SK-N-SH (cell line): ENCODE results near the gene MAPKBP1. TPM values are rescaled to one million over a fixed set of nuclear protein-coding genes. Genes with fewer than 3 reads are reported as not detected.

ENCODE experiments used
- CTCF ChIA-PET: fragments of 300-600, 350-600 bp; formaldehyde crosslinking; extraction: SDS; loops from one replicate; lab custom pipeline; 2021; lab: Yijun Ruan, JAX
- POLR2A ChIA-PET: fragments of 350-600 bp; sonication (Branson Sonifier 250); formaldehyde crosslinking; extraction: SDS; loops from one replicate; lab custom pipeline; 2020; ENCODE audit warnings: antibody characterized with exemption, inconsistent platforms; lab: Yijun Ruan, JAX
- DNase-seq: peaks from one replicate; pipeline ENCODE4 v3.0.0; 2012
- H2AFZ ChIP-seq: fragments of 200-600 bp; sonication (generic); 2 replicates; pipeline ENCODE4 v1.8.1; 2016; ENCODE audit warnings: antibody characterized with exemption, mild to moderate bottlenecking, low read depth
- H3F3A ChIP-seq: fragments of 200-600 bp; sonication (generic); replicated peaks from 2 replicates; pipeline ENCODE3; 2016; ENCODE audit warnings: antibody characterized with exemption, mild to moderate bottlenecking; ENCODE audit not compliant: insufficient read depth
- H3K27ac ChIP-seq, 2 experiments: fragments of 200-500 bp in 1 of 2; fragments of 200-600 bp in 1 of 2; sonication (Bioruptor generic) in 1 of 2; sonication (generic), shearing (Covaris generic) in 1 of 2; 2 replicates each; pipeline versions ENCODE4 v1.5.1 to v1.6.1; 2014 to 2016; ENCODE audit warnings: low read depth in 2 of 2, inconsistent platforms in 1 of 2, low read length in 1 of 2, mild to moderate bottlenecking in 1 of 2, mixed read lengths in 1 of 2
- H3K27me3 ChIP-seq: fragments of 200-600 bp; sonication (generic), shearing (Covaris generic); 2 replicates; pipeline ENCODE4 v1.6.1; 2016; ENCODE audit warnings: mixed run types; ENCODE audit not compliant: insufficient read depth
- H3K36me3 ChIP-seq, 2 experiments: fragments of 200-500 bp in 1 of 2; fragments of 200-600 bp in 1 of 2; sonication (Bioruptor generic) in 1 of 2; sonication (generic) in 1 of 2; replicated peaks in 1 of 2; 2 replicates each; pipeline versions ENCODE3 to v1.5.1; 2014 to 2016; ENCODE audit warnings: low read length in 1 of 2, mild to moderate bottlenecking in 1 of 2; ENCODE audit not compliant: insufficient read depth in 2 of 2, control insufficient read depth in 1 of 2
- H3K4me1 ChIP-seq, 2 experiments: fragments of 200-500 bp in 1 of 2; fragments of 200-600 bp in 1 of 2; sonication (Bioruptor generic) in 1 of 2; sonication (generic), shearing (Covaris generic) in 1 of 2; 2 replicates each; pipeline versions ENCODE4 v1.5.1 to v1.6.1; 2014 to 2016; ENCODE audit warnings: low read depth in 1 of 2, low read length in 1 of 2, mixed run types in 1 of 2; ENCODE audit not compliant: insufficient read depth in 2 of 2, control insufficient read depth in 1 of 2
- H3K4me2 ChIP-seq: fragments of 200-600 bp; sonication (generic), shearing (Covaris generic); 2 replicates; pipeline ENCODE4 v1.6.1; 2017; ENCODE audit warnings: mixed run types
- H3K4me3 ChIP-seq, 2 experiments: fragments of 200-500 bp in 1 of 2; fragments of 200-600 bp in 1 of 2; sonication (Bioruptor generic) in 1 of 2; sonication (generic), shearing (Covaris generic) in 1 of 2; 2 replicates each; pipeline versions ENCODE4 v1.5.1 to v1.8.1; 2014 to 2016; ENCODE audit warnings: low read depth in 2 of 2, inconsistent platforms in 1 of 2, low read length in 1 of 2, mild to moderate bottlenecking in 1 of 2, mixed read lengths in 1 of 2, moderate library complexity in 1 of 2
- H3K79me2 ChIP-seq: fragments of 200-600 bp; sonication (generic); 2 replicates; pipeline ENCODE4 v1.8.1; 2017; ENCODE audit warnings: mild to moderate bottlenecking; ENCODE audit not compliant: insufficient read depth
- H3K9ac ChIP-seq: fragments of 200-600 bp; sonication (generic); 2 replicates; pipeline ENCODE4 v1.6.1; 2017; ENCODE audit warnings: mixed run types
- H3K9me2 ChIP-seq: fragments of 200-600 bp; sonication (generic); 2 replicates; pipeline ENCODE4 v1.6.1; 2017; ENCODE audit warnings: mixed run types
- H3K9me3 ChIP-seq: fragments of 200-600 bp; sonication (generic); 2 replicates; pipeline ENCODE4 v1.6.1; 2017; ENCODE audit warnings: mixed run types, mild to moderate bottlenecking, moderate library complexity
- H4K20me1 ChIP-seq: fragments of 200-600 bp; sonication (generic); 2 replicates; pipeline ENCODE4 v1.6.1; 2017; ENCODE audit warnings: mild to moderate bottlenecking, mixed run types; ENCODE audit not compliant: insufficient read depth
- CHD2 ChIP-seq: fragments of 150-350 bp; IDR thresholded peaks from 2 replicates; pipeline ENCODE4 v1.6.1; 2018; ENCODE audit warnings: low read length; ENCODE audit not compliant: partially characterized antibody
- ELF1 ChIP-seq: IDR thresholded peaks from 2 replicates; pipeline ENCODE4 v1.4.0; 2012
- GABPA ChIP-seq: IDR thresholded peaks from 2 replicates; pipeline ENCODE4 v1.4.0; 2012; ENCODE audit warnings: low read depth, mild to moderate bottlenecking
- IRF3 ChIP-seq: fragments of 150-350 bp; IDR thresholded peaks from 2 replicates; pipeline ENCODE4 v1.6.1; 2016; ENCODE audit warnings: mild to moderate bottlenecking, low read depth, low read length
- MEF2A ChIP-seq: IDR thresholded peaks from 2 replicates; pipeline ENCODE4 v1.4.0; 2012; ENCODE audit warnings: low read depth, borderline replicate concordance
- POLR2AphosphoS5 ChIP-seq: IDR thresholded peaks from 2 replicates; pipeline ENCODE4 v1.6.1; 2012; ENCODE audit warnings: low read depth, low read length
- RAD21 ChIP-seq: IDR thresholded peaks from 2 replicates; pipeline ENCODE4 v1.6.1; 2012; ENCODE audit warnings: mild to moderate bottlenecking, low read length
- RXRA ChIP-seq: IDR thresholded peaks from 2 replicates; pipeline ENCODE4 v1.4.0; 2012; ENCODE audit warnings: low read depth, mild to moderate bottlenecking, borderline replicate concordance
- SIN3A ChIP-seq: IDR thresholded peaks from 2 replicates; pipeline ENCODE4 v1.6.1; 2012; ENCODE audit warnings: low read depth, mild to moderate bottlenecking, low read length, moderate library complexity, borderline replicate concordance
- SMC3 ChIP-seq: IDR thresholded peaks from 2 replicates; pipeline ENCODE4 v1.6.1; 2012; ENCODE audit warnings: low read depth, low read length, improper control_type of control experiment
- TAF1 ChIP-seq: IDR thresholded peaks from 2 replicates; pipeline ENCODE4 v1.6.1; 2012; ENCODE audit warnings: low read depth, mild to moderate bottlenecking, low read length, moderate library complexity, borderline replicate concordance
- TEAD4 ChIP-seq: IDR thresholded peaks from 2 replicates; pipeline ENCODE4 v1.4.0; 2012; ENCODE audit warnings: mild to moderate bottlenecking, borderline replicate concordance; ENCODE audit not compliant: insufficient read depth
- YY1 ChIP-seq: IDR thresholded peaks from 2 replicates; pipeline ENCODE4 v1.4.0; 2012; ENCODE audit warnings: low read depth, mild to moderate bottlenecking
- WGBS: methylation state at CpG from one replicate; pipeline ENCODE4 v1.1.6; 2017; ENCODE audit warnings: low lambda C conversion rate; 5-methylcytosine and 5-hydroxymethylcytosine counted together
- polyA plus RNA-seq, 3 experiments: library from polyadenylated mRNA; depleted of rRNA; stranded (reverse); fragments of >200 nt; gene quantifications; 2 replicates each; pipeline ENCODE4 v1.2.3, GENCODE V29; 2012
- TF ChIP-seq, protein P1 (sequence below): fragments of 200-600 bp; sonication (generic); IDR thresholded peaks from 2 replicates; pipeline ENCODE4 v1.6.1; 2017; ENCODE audit warnings: antibody characterized with exemption, mild to moderate bottlenecking, moderate library complexity
- TF ChIP-seq, protein P2 (sequence below): IDR thresholded peaks from 2 replicates; pipeline ENCODE4; 2012

The MAPKBP1 gene
- polyA plus RNA-seq, 1 of the 3 experiments (the other 2 are of a cell fraction), result 5.2 TPM

GRCh38 chr15:41871175-41871905 lies 97.1 kb downstream of the MAPKBP1 start:
- no peaks in the 10 kb centered on the region for H3K9me3 ChIP-seq
- TF ChIP-seq RAD21, result no peak
- TF ChIP-seq POLR2AphosphoS5, result no peak
- TF ChIP-seq YY1, result no peak
- TF ChIP-seq TEAD4, result no peak
- TF ChIP-seq SIN3A, result no peak
- no peak for TF ChIP-seq SMC3
- TF ChIP-seq IRF3, result no peak
- no peak for TF ChIP-seq TAF1
- no peak for TF ChIP-seq CHD2
- TF ChIP-seq, protein P1, sequence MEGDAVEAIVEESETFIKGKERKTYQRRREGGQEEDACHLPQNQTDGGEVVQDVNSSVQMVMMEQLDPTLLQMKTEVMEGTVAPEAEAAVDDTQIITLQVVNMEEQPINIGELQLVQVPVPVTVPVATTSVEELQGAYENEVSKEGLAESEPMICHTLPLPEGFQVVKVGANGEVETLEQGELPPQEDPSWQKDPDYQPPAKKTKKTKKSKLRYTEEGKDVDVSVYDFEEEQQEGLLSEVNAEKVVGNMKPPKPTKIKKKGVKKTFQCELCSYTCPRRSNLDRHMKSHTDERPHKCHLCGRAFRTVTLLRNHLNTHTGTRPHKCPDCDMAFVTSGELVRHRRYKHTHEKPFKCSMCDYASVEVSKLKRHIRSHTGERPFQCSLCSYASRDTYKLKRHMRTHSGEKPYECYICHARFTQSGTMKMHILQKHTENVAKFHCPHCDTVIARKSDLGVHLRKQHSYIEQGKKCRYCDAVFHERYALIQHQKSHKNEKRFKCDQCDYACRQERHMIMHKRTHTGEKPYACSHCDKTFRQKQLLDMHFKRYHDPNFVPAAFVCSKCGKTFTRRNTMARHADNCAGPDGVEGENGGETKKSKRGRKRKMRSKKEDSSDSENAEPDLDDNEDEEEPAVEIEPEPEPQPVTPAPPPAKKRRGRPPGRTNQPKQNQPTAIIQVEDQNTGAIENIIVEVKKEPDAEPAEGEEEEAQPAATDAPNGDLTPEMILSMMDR, result no peak
- no peak for TF ChIP-seq MEF2A
- TF ChIP-seq ELF1, result no peak
- TF ChIP-seq, protein P2, sequence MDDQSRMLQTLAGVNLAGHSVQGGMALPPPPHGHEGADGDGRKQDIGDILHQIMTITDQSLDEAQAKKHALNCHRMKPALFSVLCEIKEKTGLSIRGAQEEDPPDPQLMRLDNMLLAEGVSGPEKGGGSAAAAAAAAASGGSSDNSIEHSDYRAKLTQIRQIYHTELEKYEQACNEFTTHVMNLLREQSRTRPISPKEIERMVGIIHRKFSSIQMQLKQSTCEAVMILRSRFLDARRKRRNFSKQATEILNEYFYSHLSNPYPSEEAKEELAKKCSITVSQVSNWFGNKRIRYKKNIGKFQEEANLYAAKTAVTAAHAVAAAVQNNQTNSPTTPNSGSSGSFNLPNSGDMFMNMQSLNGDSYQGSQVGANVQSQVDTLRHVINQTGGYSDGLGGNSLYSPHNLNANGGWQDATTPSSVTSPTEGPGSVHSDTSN, result no peak
- TF ChIP-seq GABPA, result no peak
- no peak for TF ChIP-seq RXRA
- H2AFZ ChIP-seq, result no peak overlapping the region
- no peaks in the 10 kb centered on the region for H3K79me2 ChIP-seq
- no peak for DNase-seq
- WGBS, result 55% methylated on average over 8 of the region's 19 CpGs
- H3F3A ChIP-seq, result no peaks in the 10 kb centered on the region
- H3K9me2 ChIP-seq, result no peaks in the 10 kb centered on the region
- H3K27me3 ChIP-seq, result no peaks in the 10 kb centered on the region
- ChIA-PET CTCF (interaction anchor here (1.5 kb wide), 1 partner anchor 33 kb away, joined by 4 read pairs; no protein-coding TSS in a partner anchor), POLR2A (no interaction called here)
- H3K4me2 ChIP-seq, result no peak overlapping the region
- peaks cover 0 to 8% of the 10 kb centered on the region in 2 experiments; a peak in 1 of 4 replicates for H3K4me1 ChIP-seq
- no peak overlapping the region for H3K4me3 ChIP-seq
- H3K9ac ChIP-seq, result no peak overlapping the region
- H3K36me3 ChIP-seq, result no peaks in the 10 kb centered on the region
- no peak overlapping the region for H3K27ac ChIP-seq
- H4K20me1 ChIP-seq, result no peaks in the 10 kb centered on the region
